Gastrocnemius medialis (tissue), 4 donors: Measurements from ENCODE around the gene BRDT. TPM values are rescaled to one million over a fixed set of nuclear protein-coding genes. Genes with fewer than 3 reads are reported as not detected.

ENCODE experiments used
- ATAC-seq, 2 donors: fragments of 150-250 bp; one replicate each; pipeline ENCODE4 v1.9.1; 2016
- DNase-seq, 2 donors: peaks; one replicate each; pipeline ENCODE4 v3.0.0-alpha.2; 2019
- H3K27ac ChIP-seq, 4 donors: fragments of 200-600 bp; sonication (generic); 1 replicate in 1 of 4; 2 replicates in 3 of 4; pipeline ENCODE4 v1.5.1; 2016 to 2018; ENCODE audit warnings: mild to moderate bottlenecking in 2 of 4, moderate library complexity in 1 of 4
- H3K27me3 ChIP-seq, 3 donors: fragments of 200-600 bp; sonication (generic) in 2 of 3; 1 replicate in 1 of 3; 2 replicates in 2 of 3; pipeline versions ENCODE4 v1.5.1 to v1.6.0; 2016 to 2019; ENCODE audit warnings: mild to moderate bottlenecking in 1 of 3, moderate library complexity in 1 of 3
- H3K36me3 ChIP-seq, 2 donors: fragments of 200-600 bp; sonication (generic) in 1 of 2; one replicate each; pipeline ENCODE4 v1.5.1; 2017 to 2018
- H3K4me1 ChIP-seq, 2 donors: fragments of 200-600 bp; sonication (generic) in 1 of 2; one replicate each; pipeline ENCODE4 v1.5.1; 2016 to 2017; ENCODE audit warnings: mild to moderate bottlenecking in 2 of 2
- H3K4me3 ChIP-seq, 4 donors: fragments of 200-600 bp; sonication (generic) in 3 of 4; 1 replicate in 1 of 4; 2 replicates in 3 of 4; pipeline ENCODE4 v1.5.1; 2016 to 2019; ENCODE audit warnings: mild to moderate bottlenecking in 2 of 4
- H3K9me3 ChIP-seq, 3 donors: fragments of 200-600 bp; sonication (generic) in 2 of 3; 1 replicate in 1 of 3; 2 replicates in 2 of 3; pipeline ENCODE4 v1.5.1; 2016 to 2019
- POLR2A ChIP-seq, 2 donors: fragments of 450-650 bp; IDR thresholded peaks; one replicate each; pipeline ENCODE4 v1.6.1; 2017; ENCODE audit warnings: antibody characterized with exemption in 2 of 2, mild to moderate bottlenecking in 2 of 2, moderate library complexity in 2 of 2
- in situ Hi-C, 4 donors: fragments of 200-750 bp; cut with MboI; loops; one replicate each; pipeline versions ENCODE4 v1.15.0 to v1.8.0; 2017; ENCODE audit warnings: low sequenced_read_pairs in 4 of 4
- intact Hi-C: fragments of 100-400 bp; cut with DNase I; formaldehyde crosslinking; loops from one replicate; pipeline ENCODE4 v1.15.1; 2023; ENCODE audit warnings: low total_unique reads
- total RNA-seq, 4 donors: library from RNA; depleted of rRNA; stranded (reverse); fragments of >200 nt; gene quantifications; one replicate each; pipeline versions ENCODE4 v1.1.0 to v1.2.3, GENCODE V29; 2016
- TF ChIP-seq, protein P1 (sequence below), 5 experiments: fragments of 450-650 bp in 3 of 5; fragments of 200-600 bp in 2 of 5; sonication (generic) in 2 of 5; IDR thresholded peaks in 4 of 5; conservative IDR thresholded peaks in 1 of 5; 1 replicate in 4 of 5; 2 replicates in 1 of 5; pipeline ENCODE4 v1.5.1; 2016 to 2019; ENCODE audit warnings: antibody characterized with exemption in 5 of 5, mild to moderate bottlenecking in 3 of 5, moderate library complexity in 3 of 5

Gene BRDT
- total RNA-seq, 4 donors from 2014 or later = not detected

- DNase-seq (no peak), ATAC-seq (no peak)
- no peaks in the 10 kb centered on the region for H3K36me3 ChIP-seq
- no peak overlapping the region for H3K4me3 ChIP-seq
- TF ChIP-seq, protein P1, sequence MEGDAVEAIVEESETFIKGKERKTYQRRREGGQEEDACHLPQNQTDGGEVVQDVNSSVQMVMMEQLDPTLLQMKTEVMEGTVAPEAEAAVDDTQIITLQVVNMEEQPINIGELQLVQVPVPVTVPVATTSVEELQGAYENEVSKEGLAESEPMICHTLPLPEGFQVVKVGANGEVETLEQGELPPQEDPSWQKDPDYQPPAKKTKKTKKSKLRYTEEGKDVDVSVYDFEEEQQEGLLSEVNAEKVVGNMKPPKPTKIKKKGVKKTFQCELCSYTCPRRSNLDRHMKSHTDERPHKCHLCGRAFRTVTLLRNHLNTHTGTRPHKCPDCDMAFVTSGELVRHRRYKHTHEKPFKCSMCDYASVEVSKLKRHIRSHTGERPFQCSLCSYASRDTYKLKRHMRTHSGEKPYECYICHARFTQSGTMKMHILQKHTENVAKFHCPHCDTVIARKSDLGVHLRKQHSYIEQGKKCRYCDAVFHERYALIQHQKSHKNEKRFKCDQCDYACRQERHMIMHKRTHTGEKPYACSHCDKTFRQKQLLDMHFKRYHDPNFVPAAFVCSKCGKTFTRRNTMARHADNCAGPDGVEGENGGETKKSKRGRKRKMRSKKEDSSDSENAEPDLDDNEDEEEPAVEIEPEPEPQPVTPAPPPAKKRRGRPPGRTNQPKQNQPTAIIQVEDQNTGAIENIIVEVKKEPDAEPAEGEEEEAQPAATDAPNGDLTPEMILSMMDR (IDR thresholded peaks at IDR 0.05 in 4 of 5, conservative IDR thresholded peaks at IDR 0.05 in 1 of 5) = no peak
- TF ChIP-seq POLR2A (IDR thresholded peaks at IDR 0.05) = no peak
- in situ Hi-C loops (loop anchor here in 2 of 4 donors (25.0 kb wide), 2 partner anchors 653 to 678 kb away; no protein-coding TSS in a partner anchor), intact Hi-C loops (no loop called here)
- H3K9me3 ChIP-seq = no peaks in the 10 kb centered on the region
- no peaks in the 10 kb centered on the region for H3K27me3 ChIP-seq
- H3K4me1 ChIP-seq = no peaks in the 10 kb centered on the region
- H3K27ac ChIP-seq = no peak overlapping the region
These were observed 8.7 kb upstream of the BRDT start for GRCh38 chr1:91940496-91940895.

GRCh38 chr1:91944087-91944486 lies 5.1 kb upstream of the BRDT start:
- in situ Hi-C loops (loop anchor here in 2 of 4 donors (25.0 kb wide), 2 partner anchors 657 to 682 kb away; no protein-coding TSS in a partner anchor), intact Hi-C loops (no loop called here)
- Histone ChIP-seq H3K27me3 (no peaks in the 10 kb centered on the region), H3K4me1 (no peaks in the 10 kb centered on the region), H3K4me3 (no peak overlapping the region), H3K27ac (no peak overlapping the region), H3K36me3 (no peaks in the 10 kb centered on the region), H3K9me3 (no peaks in the 10 kb centered on the region)
- ATAC-seq (no peak), DNase-seq (no peak)
- TF ChIP-seq POLR2A (IDR thresholded peaks at IDR 0.05) = no peak
- TF ChIP-seq, protein P1 (IDR thresholded peaks at IDR 0.05 in 4 of 5, conservative IDR thresholded peaks at IDR 0.05 in 1 of 5) = no peak

- Histone ChIP-seq H3K4me3 (no peak overlapping the region), H3K36me3 (no peaks in the 10 kb centered on the region), H3K4me1 (no peaks in the 10 kb centered on the region), H3K27me3 (no peaks in the 10 kb centered on the region), H3K27ac (no peak overlapping the region), H3K9me3 (no peaks in the 10 kb centered on the region)
- DNase-seq = no peak
- TF ChIP-seq POLR2A (IDR thresholded peaks at IDR 0.05) = no peak
- TF ChIP-seq, protein P1 (IDR thresholded peaks at IDR 0.05 in 4 of 5, conservative IDR thresholded peaks at IDR 0.05 in 1 of 5) = no peak
- ATAC-seq = no peak
- in situ Hi-C loops = loop anchor here in 2 of 4 donors (25.0 kb wide), 2 partner anchors 661 to 686 kb away; no protein-coding TSS in a partner anchor
- intact Hi-C loops = no loop called here
These were observed 1.1 kb upstream of the BRDT start for GRCh38 chr1:91948097-91948496.

GRCh38 chr1:91948501-91949355 lies 473 bp upstream of the BRDT start:
- Histone ChIP-seq H3K9me3 (no peaks in the 10 kb centered on the region), H3K36me3 (no peaks in the 10 kb centered on the region), H3K27ac (no peak overlapping the region), H3K27me3 (no peaks in the 10 kb centered on the region), H3K4me3 (no peak overlapping the region), H3K4me1 (no peaks in the 10 kb centered on the region)
- in situ Hi-C loops = loop anchor here in 2 of 4 donors (25.0 kb wide), 2 partner anchors 661 to 686 kb away; no protein-coding TSS in a partner anchor
- ATAC-seq (no peak), DNase-seq (no peak)
- TF ChIP-seq POLR2A (IDR thresholded peaks at IDR 0.05) = no peak
- TF ChIP-seq, protein P1 (IDR thresholded peaks at IDR 0.05 in 4 of 5, conservative IDR thresholded peaks at IDR 0.05 in 1 of 5) = no peak
- intact Hi-C loops = no loop called here
